Panc1 (cell line): ENCODE measurements around the gene ANO2.

Source experiments
- POLR2AphosphoS5 ChIP-seq: IDR thresholded peaks from 2 replicates; pipeline ENCODE4 v1.6.1; 2012; ENCODE audit warnings: mild to moderate bottlenecking, low read depth, low read length, moderate library complexity
- SIN3A ChIP-seq: IDR thresholded peaks from 2 replicates; pipeline ENCODE4 v1.6.1; 2012; ENCODE audit warnings: low read depth, mild to moderate bottlenecking, low read length, moderate library complexity, borderline replicate concordance; ENCODE audit not compliant: insufficient read depth
- TCF7L2 ChIP-seq: IDR thresholded peaks from 2 replicates; pipeline ENCODE4 v1.6.1; 2011; ENCODE audit warnings: mild to moderate bottlenecking, low read depth, low read length, inconsistent platforms
- TF ChIP-seq, protein P1 (sequence below): fragments of 450-650 bp; IDR thresholded peaks from 2 replicates; pipeline ENCODE4 v1.5.1; 2017; ENCODE audit warnings: mild to moderate bottlenecking
- TF ChIP-seq, protein P2 (sequence below), 2 experiments: IDR thresholded peaks; 2 replicates each; pipeline ENCODE4 v1.6.1; 2011 to 2012; ENCODE audit warnings: low read depth in 2 of 2, control low read depth in 1 of 2, low read length in 1 of 2, mild to moderate bottlenecking in 1 of 2, moderate library complexity in 1 of 2; ENCODE audit not compliant: insufficient read depth in 1 of 2

DNA sequence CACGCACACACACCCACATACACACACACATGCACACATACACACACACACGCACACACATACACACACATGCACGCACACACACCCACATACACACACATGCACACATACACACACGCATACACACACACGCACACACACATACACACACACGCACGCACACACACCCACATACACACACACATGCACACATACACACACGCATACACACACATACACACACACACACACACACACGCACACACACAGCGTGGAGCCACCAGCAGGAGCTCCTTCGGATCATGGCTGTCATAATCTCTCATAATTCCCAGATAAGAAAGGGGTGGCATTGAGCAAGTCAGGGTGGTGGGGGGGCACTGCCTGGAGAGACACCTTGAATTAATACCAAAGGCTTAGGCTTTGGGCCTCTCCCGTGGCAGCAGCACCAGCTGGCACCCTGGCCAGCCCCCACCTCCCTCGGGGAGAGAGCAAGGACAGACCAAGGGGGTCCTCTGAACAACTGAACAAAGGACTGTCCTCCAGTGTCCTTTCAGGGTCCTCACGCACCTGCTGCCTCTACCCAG, 21.9 kb downstream of the ANO2 start:
- TF ChIP-seq, protein P1, sequence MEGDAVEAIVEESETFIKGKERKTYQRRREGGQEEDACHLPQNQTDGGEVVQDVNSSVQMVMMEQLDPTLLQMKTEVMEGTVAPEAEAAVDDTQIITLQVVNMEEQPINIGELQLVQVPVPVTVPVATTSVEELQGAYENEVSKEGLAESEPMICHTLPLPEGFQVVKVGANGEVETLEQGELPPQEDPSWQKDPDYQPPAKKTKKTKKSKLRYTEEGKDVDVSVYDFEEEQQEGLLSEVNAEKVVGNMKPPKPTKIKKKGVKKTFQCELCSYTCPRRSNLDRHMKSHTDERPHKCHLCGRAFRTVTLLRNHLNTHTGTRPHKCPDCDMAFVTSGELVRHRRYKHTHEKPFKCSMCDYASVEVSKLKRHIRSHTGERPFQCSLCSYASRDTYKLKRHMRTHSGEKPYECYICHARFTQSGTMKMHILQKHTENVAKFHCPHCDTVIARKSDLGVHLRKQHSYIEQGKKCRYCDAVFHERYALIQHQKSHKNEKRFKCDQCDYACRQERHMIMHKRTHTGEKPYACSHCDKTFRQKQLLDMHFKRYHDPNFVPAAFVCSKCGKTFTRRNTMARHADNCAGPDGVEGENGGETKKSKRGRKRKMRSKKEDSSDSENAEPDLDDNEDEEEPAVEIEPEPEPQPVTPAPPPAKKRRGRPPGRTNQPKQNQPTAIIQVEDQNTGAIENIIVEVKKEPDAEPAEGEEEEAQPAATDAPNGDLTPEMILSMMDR, result no peak
- TF ChIP-seq SIN3A, result no peak
- TF ChIP-seq POLR2AphosphoS5, result no peak
- TF ChIP-seq, protein P2, sequence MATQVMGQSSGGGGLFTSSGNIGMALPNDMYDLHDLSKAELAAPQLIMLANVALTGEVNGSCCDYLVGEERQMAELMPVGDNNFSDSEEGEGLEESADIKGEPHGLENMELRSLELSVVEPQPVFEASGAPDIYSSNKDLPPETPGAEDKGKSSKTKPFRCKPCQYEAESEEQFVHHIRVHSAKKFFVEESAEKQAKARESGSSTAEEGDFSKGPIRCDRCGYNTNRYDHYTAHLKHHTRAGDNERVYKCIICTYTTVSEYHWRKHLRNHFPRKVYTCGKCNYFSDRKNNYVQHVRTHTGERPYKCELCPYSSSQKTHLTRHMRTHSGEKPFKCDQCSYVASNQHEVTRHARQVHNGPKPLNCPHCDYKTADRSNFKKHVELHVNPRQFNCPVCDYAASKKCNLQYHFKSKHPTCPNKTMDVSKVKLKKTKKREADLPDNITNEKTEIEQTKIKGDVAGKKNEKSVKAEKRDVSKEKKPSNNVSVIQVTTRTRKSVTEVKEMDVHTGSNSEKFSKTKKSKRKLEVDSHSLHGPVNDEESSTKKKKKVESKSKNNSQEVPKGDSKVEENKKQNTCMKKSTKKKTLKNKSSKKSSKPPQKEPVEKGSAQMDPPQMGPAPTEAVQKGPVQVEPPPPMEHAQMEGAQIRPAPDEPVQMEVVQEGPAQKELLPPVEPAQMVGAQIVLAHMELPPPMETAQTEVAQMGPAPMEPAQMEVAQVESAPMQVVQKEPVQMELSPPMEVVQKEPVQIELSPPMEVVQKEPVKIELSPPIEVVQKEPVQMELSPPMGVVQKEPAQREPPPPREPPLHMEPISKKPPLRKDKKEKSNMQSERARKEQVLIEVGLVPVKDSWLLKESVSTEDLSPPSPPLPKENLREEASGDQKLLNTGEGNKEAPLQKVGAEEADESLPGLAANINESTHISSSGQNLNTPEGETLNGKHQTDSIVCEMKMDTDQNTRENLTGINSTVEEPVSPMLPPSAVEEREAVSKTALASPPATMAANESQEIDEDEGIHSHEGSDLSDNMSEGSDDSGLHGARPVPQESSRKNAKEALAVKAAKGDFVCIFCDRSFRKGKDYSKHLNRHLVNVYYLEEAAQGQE (IDR thresholded peaks at IDR 0.05; ENCODE audit: insufficient read depth in 1 of 2, low read depth in 2 of 2, low read length in 1 of 2), result no peak
- no peak for TF ChIP-seq TCF7L2
